HCT116 (cell line): ENCODE results near the gene IKZF3. TPM values are rescaled to one million over a fixed set of nuclear protein-coding genes. Genes with fewer than 3 reads are reported as not detected.

ENCODE experiments used
- ATAC-seq: fragments of 200-7000 bp; cut with Tn5 transposase; 2 replicates; pipeline ENCODE4 v1.9.1; 2020; ENCODE audit warnings: mild to moderate bottlenecking, moderate library complexity
- BruUV-seq: library from RNA; stranded (reverse); fragments of 400-500 nt; replicated peaks from 2 replicates; lab custom pipeline; 2021; lab: Mats Ljungman, UMichigan
- CTCF ChIA-PET: fragments of 300-600 bp; sonication (Branson Sonifier 250); formaldehyde crosslinking; loops from one replicate; lab custom pipeline; 2021; ENCODE audit warnings: antibody characterized with exemption; lab: Charles Lee
- POLR2A ChIA-PET: fragments of 300-600, 350-600 bp; sonication (Branson Sonifier 250); formaldehyde crosslinking; loops from one replicate; lab custom pipeline; 2021; ENCODE audit warnings: antibody characterized with exemption; lab: Charles Lee
- RAD21 ChIA-PET, 2 experiments: fragments of 300-600 bp; sonication (Branson Sonifier 250); formaldehyde crosslinking; loops; one replicate each; lab custom pipeline; 2023; ENCODE audit warnings: low total read pairs in 2 of 2; ENCODE audit not compliant: uncharacterized antibody in 2 of 2, unreplicated experiment in 2 of 2, low non-redundant PET in 1 of 2; lab: Charles Lee
- DNase-seq: peaks from one replicate; pipeline ENCODE4 v3.0.0-alpha.2; 2010; ENCODE audit warnings: low read depth, low spot score
- H2AFZ ChIP-seq: fragments of 200-600 bp; shearing (Covaris generic), sonication (generic); 2 replicates; pipeline ENCODE4 v1.6.1; 2017; ENCODE audit warnings: low read depth, mixed run types, mixed read lengths, antibody characterized with exemption, low read length; ENCODE audit not compliant: poor library complexity, severe bottlenecking
- H3K27ac ChIP-seq: 2 replicates; pipeline ENCODE4 v1.5.1; 2012; ENCODE audit warnings: low read depth, low read length
- H3K27me3 ChIP-seq: fragments of 200-600 bp; sonication (generic); 2 replicates; pipeline ENCODE4 v1.6.1; 2016; ENCODE audit warnings: mixed run types, low read length, mixed read lengths; ENCODE audit not compliant: insufficient read depth
- H3K36me3 ChIP-seq, 2 experiments: fragments of 200-500 bp in 1 of 2; fragments of 200-600 bp in 1 of 2; sonication (Bioruptor generic) in 1 of 2; sonication (generic) in 1 of 2; 2 replicates each; pipeline versions ENCODE4 v1.5.1 to v1.6.1; 2014 to 2016; ENCODE audit warnings: low read length in 2 of 2, inconsistent platforms in 1 of 2, mixed read lengths in 1 of 2, mixed run types in 1 of 2; ENCODE audit not compliant: insufficient read depth in 2 of 2, control insufficient read depth in 1 of 2
- H3K4me1 ChIP-seq, 2 experiments: fragments of 200-600 bp in 1 of 2; sonication (generic) in 1 of 2; 2 replicates each; pipeline versions ENCODE4 v1.5.1 to v1.6.1; 2012 to 2017; ENCODE audit warnings: low read length in 2 of 2, inconsistent platforms in 1 of 2, mild to moderate bottlenecking in 1 of 2, mixed read lengths in 1 of 2, mixed run types in 1 of 2, moderate library complexity in 1 of 2; ENCODE audit not compliant: insufficient read depth in 2 of 2, control insufficient read depth in 1 of 2
- H3K4me2 ChIP-seq: fragments of 200-600 bp; sonication (generic); 2 replicates; pipeline ENCODE4 v1.6.1; 2017; ENCODE audit warnings: mixed run types, low read length, mixed read lengths
- H3K4me3 ChIP-seq, 2 experiments: fragments of 200-600 bp in 1 of 2; sonication (generic) in 1 of 2; replicated peaks in 1 of 2; 2 replicates each; pipeline ENCODE4 v1.5.1; 2011 to 2016; ENCODE audit warnings: low read length in 2 of 2, control low read depth in 1 of 2, low read depth in 1 of 2, mild to moderate bottlenecking in 1 of 2, mixed read lengths in 1 of 2, mixed run types in 1 of 2
- H3K79me2 ChIP-seq: fragments of 200-600 bp; sonication (generic); 2 replicates; pipeline ENCODE4 v1.6.1; 2017; ENCODE audit warnings: mild to moderate bottlenecking, mixed run types, low read length, moderate library complexity, mixed read lengths; ENCODE audit not compliant: insufficient read depth
- H3K9ac ChIP-seq: fragments of 200-600 bp; sonication (generic); 2 replicates; pipeline ENCODE4 v1.6.1; 2016; ENCODE audit warnings: low read length, mixed read lengths
- H3K9me2 ChIP-seq: fragments of 200-600 bp; sonication (generic), shearing (Covaris generic); 2 replicates; pipeline ENCODE4 v1.6.1; 2017; ENCODE audit warnings: mixed run types, mild to moderate bottlenecking, moderate library complexity; ENCODE audit not compliant: insufficient read depth
- H3K9me3 ChIP-seq, 2 experiments: fragments of 200-500 bp in 1 of 2; fragments of 200-600 bp in 1 of 2; sonication (Bioruptor generic) in 1 of 2; sonication (generic) in 1 of 2; 2 replicates each; pipeline ENCODE4 v1.6.1; 2014 to 2017; ENCODE audit warnings: low read length in 2 of 2, mixed read lengths in 2 of 2, inconsistent platforms in 1 of 2, low read depth in 1 of 2, mild to moderate bottlenecking in 1 of 2, mixed run types in 1 of 2, moderate library complexity in 1 of 2; ENCODE audit not compliant: control insufficient read depth in 1 of 2, insufficient read depth in 1 of 2
- H4K20me1 ChIP-seq: fragments of 200-600 bp; sonication (generic), shearing (Covaris generic); 2 replicates; pipeline ENCODE4 v1.6.1; 2017; ENCODE audit warnings: mixed run types, mild to moderate bottlenecking, moderate library complexity; ENCODE audit not compliant: insufficient read depth
- ATF3 ChIP-seq: IDR thresholded peaks from 2 replicates; pipeline ENCODE4 v1.6.1; 2012
- CEBPB ChIP-seq: IDR thresholded peaks from 2 replicates; pipeline ENCODE4 v1.6.1; 2012; ENCODE audit warnings: low read depth
- CTCF ChIP-seq, 3 experiments: fragments of 200-600 bp in 1 of 3; sonication (generic) in 1 of 3; IDR thresholded peaks in 2 of 3; conservative IDR thresholded peaks in 1 of 3; 2 replicates each; pipeline ENCODE4 v1.5.1; 2012 to 2017; ENCODE audit warnings: low read depth in 2 of 3, low read length in 2 of 3, antibody characterized with exemption in 1 of 3, borderline replicate concordance in 1 of 3, control low read depth in 1 of 3, mild to moderate bottlenecking in 1 of 3, mixed read lengths in 1 of 3, mixed run types in 1 of 3, moderate library complexity in 1 of 3; ENCODE audit not compliant: insufficient read depth in 1 of 3
- EGR1 ChIP-seq: IDR thresholded peaks from 2 replicates; pipeline ENCODE4 v1.6.1; 2012; ENCODE audit warnings: low read depth
- ELF1 ChIP-seq: IDR thresholded peaks from 2 replicates; pipeline ENCODE4 v1.6.1; 2012; ENCODE audit warnings: low read depth, borderline replicate concordance
- EZH2 ChIP-seq: fragments of 200-600 bp; sonication (generic); IDR thresholded peaks from 2 replicates; pipeline ENCODE4 v1.6.1; 2017; ENCODE audit warnings: antibody characterized with exemption, mixed run types
- EZH2phosphoT487 ChIP-seq: fragments of 200-600 bp; IDR thresholded peaks from 2 replicates; pipeline ENCODE4 v1.6.1; 2018; ENCODE audit warnings: antibody characterized with exemption, borderline replicate concordance
- JUND ChIP-seq: IDR thresholded peaks from 2 replicates; pipeline ENCODE4 v1.6.1; 2012
- POLR2A ChIP-seq: IDR thresholded peaks from 2 replicates; pipeline ENCODE4 v1.7.0; 2011; ENCODE audit warnings: borderline replicate concordance; ENCODE audit not compliant: insufficient read depth, insufficient read length; ENCODE audit errors: extremely low read depth
- RAD21 ChIP-seq: IDR thresholded peaks from 2 replicates; pipeline ENCODE4 v1.6.1; 2012; ENCODE audit warnings: low read depth, mild to moderate bottlenecking
- REST ChIP-seq: IDR thresholded peaks from 2 replicates; pipeline ENCODE4 v1.6.1; 2012; ENCODE audit warnings: low read depth
- SIN3A ChIP-seq: IDR thresholded peaks from 2 replicates; pipeline ENCODE4 v1.6.1; 2012; ENCODE audit warnings: low read depth
- SP1 ChIP-seq: IDR thresholded peaks from 2 replicates; pipeline ENCODE4 v1.6.1; 2012; ENCODE audit warnings: low read depth
- SRF ChIP-seq: IDR thresholded peaks from 2 replicates; pipeline ENCODE4 v1.6.1; 2012; ENCODE audit warnings: low read depth
- TCF7L2 ChIP-seq: IDR thresholded peaks from 2 replicates; pipeline ENCODE4 v1.7.0; 2011; ENCODE audit warnings: borderline replicate concordance, inconsistent platforms; ENCODE audit not compliant: insufficient read depth, insufficient read length; ENCODE audit errors: extremely low read depth
- YY1 ChIP-seq: IDR thresholded peaks from 2 replicates; pipeline ENCODE4 v1.6.1; 2011; ENCODE audit warnings: low read length, low read depth, moderate library complexity, mild to moderate bottlenecking; ENCODE audit not compliant: insufficient replicate concordance; ENCODE audit errors: extremely low read depth
- ZFX ChIP-seq: fragments of 450-650 bp; IDR thresholded peaks from 2 replicates; pipeline ENCODE4 v1.6.1; 2017
- intact Hi-C: fragments of 100-400 bp; cut with micrococcal nuclease; formaldehyde crosslinking; loops from 2 replicates; pipeline ENCODE4 v1.10.0; 2022
- total RNA-seq: library from RNA; stranded (reverse); gene quantifications from one replicate; pipeline ENCODE4 v1.2.1, GENCODE V29; 2021; ENCODE audit not compliant: unreplicated experiment

Gene IKZF3
- total RNA-seq, 1 experiment from 2014 or later, result 0.30 TPM

- no peak for TF ChIP-seq EZH2
- no peak for TF ChIP-seq EGR1
- TF ChIP-seq SP1, result no peak
- no peak for TF ChIP-seq SRF
- no peak for TF ChIP-seq ZFX
- TF ChIP-seq RAD21, result no peak
- no peak for TF ChIP-seq JUND
- TF ChIP-seq REST, result no peak
Observed at GRCh38 chr17:39804839-39805238, 59.3 kb downstream of the IKZF3 start (continued).

- H3K4me2 ChIP-seq, result no peak overlapping the region
- intact Hi-C loops, result no loop called here
- H2AFZ ChIP-seq, result no peak overlapping the region
- ATAC-seq (no peak), DNase-seq (no peak)
- H3K9me2 ChIP-seq, result no peaks in the 10 kb centered on the region
- no peaks in the 10 kb centered on the region for H4K20me1 ChIP-seq
- no peak overlapping the region for H3K4me3 ChIP-seq
- ChIA-PET RAD21 (no interaction called here), CTCF (no interaction called here), POLR2A (no interaction called here)
- BruUV-seq, result no TSS peak
- no peaks in the 10 kb centered on the region for H3K79me2 ChIP-seq
- no peaks in the 10 kb centered on the region for H3K4me1 ChIP-seq
- H3K27ac ChIP-seq, result no peak overlapping the region
- no peaks in the 10 kb centered on the region for H3K27me3 ChIP-seq
- H3K9ac ChIP-seq, result no peak overlapping the region
- H3K36me3 ChIP-seq, result no peaks in the 10 kb centered on the region
- H3K9me3 ChIP-seq, result no peaks in the 10 kb centered on the region
- TF ChIP-seq SP1, result no peak
- TF ChIP-seq SIN3A, result no peak
- TF ChIP-seq EGR1, result no peak
- no peak for TF ChIP-seq POLR2A
- no peak for TF ChIP-seq CTCF (IDR thresholded peaks at IDR 0.05 in 2 of 3, conservative IDR thresholded peaks at IDR 0.05 in 1 of 3; ENCODE audit: borderline replicate concordance in 1 of 3, insufficient read depth in 1 of 3, low read depth in 2 of 3, low read length in 2 of 3)
- no peak for TF ChIP-seq ATF3
- TF ChIP-seq TCF7L2, result no peak
- no peak for TF ChIP-seq YY1
- TF ChIP-seq CEBPB, result no peak
- TF ChIP-seq REST, result no peak
- TF ChIP-seq ELF1, result no peak
- TF ChIP-seq RAD21, result no peak
- TF ChIP-seq EZH2phosphoT487, result no peak
Observed at GRCh38 chr17:39801055-39801454, 63.1 kb downstream of the IKZF3 start.
